Measurements from ENCODE around the gene SHLD1. TPM values are rescaled to one million over a fixed set of nuclear protein-coding genes. Genes with fewer than 3 reads are reported as not detected.

Gene SHLD1
- total RNA-seq, 4 donors from 2014 or later: 4.0 to 11.7 (median 4.7) TPM

DNA sequence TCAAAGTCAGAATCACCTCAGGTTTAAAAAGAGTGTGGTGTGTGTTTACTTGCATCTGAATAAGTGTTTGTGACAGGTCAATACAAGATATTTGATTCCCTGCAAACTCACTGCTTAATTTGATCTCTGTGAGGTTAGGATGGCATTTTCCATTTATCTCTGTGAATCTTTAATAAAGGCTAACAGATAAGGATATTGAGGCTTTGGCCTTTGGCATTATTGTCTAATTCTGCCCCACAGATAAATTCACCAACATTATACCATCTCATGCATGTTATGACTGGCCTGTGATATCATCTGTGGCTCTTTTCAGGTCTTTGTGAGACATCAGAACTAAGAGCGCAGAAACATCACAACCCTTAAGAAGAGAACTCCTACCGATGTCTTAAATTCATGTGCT lies 115.4 kb downstream of the SHLD1 start:
- Histone ChIP-seq H3K27me3 (no peaks in the 10 kb centered on the region), H3K9me3 (no peaks in the 10 kb centered on the region), H3K27ac (no peak overlapping the region), H3K36me3 (no peaks in the 10 kb centered on the region), H3K4me3 (replicated peaks in 1 of 3) (no peak overlapping the region), H3K4me1 (peaks cover 0 to 6% of the 10 kb centered on the region in 2 donors)
- TF ChIP-seq, protein P1, sequence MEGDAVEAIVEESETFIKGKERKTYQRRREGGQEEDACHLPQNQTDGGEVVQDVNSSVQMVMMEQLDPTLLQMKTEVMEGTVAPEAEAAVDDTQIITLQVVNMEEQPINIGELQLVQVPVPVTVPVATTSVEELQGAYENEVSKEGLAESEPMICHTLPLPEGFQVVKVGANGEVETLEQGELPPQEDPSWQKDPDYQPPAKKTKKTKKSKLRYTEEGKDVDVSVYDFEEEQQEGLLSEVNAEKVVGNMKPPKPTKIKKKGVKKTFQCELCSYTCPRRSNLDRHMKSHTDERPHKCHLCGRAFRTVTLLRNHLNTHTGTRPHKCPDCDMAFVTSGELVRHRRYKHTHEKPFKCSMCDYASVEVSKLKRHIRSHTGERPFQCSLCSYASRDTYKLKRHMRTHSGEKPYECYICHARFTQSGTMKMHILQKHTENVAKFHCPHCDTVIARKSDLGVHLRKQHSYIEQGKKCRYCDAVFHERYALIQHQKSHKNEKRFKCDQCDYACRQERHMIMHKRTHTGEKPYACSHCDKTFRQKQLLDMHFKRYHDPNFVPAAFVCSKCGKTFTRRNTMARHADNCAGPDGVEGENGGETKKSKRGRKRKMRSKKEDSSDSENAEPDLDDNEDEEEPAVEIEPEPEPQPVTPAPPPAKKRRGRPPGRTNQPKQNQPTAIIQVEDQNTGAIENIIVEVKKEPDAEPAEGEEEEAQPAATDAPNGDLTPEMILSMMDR (IDR thresholded peaks at IDR 0.05): no peak
- no peak for TF ChIP-seq POLR2A (IDR thresholded peaks at IDR 0.05)
- intact Hi-C loops (cut with DNase I): no loop called here
- WGBS, 2 donors: 97 to 99% methylated on average over 2 of the region's 2 CpGs
- no peak for DNase-seq

DNA sequence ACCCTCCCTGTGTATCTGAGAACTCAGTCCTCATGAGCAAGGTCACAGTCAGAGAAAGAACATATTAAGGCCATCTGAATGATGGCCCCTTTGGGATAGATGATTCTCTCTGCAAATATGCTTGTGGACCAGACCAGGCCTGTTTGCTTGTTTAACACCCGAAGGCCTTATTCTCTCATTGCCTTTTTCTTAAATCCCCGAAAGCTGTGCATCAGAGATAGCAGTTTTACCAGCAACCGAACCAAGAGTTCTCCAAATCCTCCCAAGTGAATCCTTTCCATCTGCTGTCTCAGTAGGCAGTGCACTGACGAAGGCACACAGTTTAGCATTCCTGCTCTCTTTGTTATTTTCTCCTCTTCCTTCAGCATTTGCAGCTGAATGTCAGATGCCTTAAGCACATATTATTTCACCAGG lies 120.4 kb downstream of the SHLD1 start:
- no peaks in the 10 kb centered on the region for H3K36me3 ChIP-seq
- no peak overlapping the region for H3K4me3 ChIP-seq (replicated peaks in 1 of 3)
- no peak for TF ChIP-seq POLR2A (IDR thresholded peaks at IDR 0.05)
- TF ChIP-seq, protein P1 (IDR thresholded peaks at IDR 0.05): no peak
- H3K9me3 ChIP-seq: no peaks in the 10 kb centered on the region
- no peaks in the 10 kb centered on the region for H3K4me1 ChIP-seq
- H3K27me3 ChIP-seq: no peaks in the 10 kb centered on the region
- H3K27ac ChIP-seq: no peak overlapping the region
- DNase-seq: no peak
- 56 to 66% methylated on average over 4 of the region's 4 CpGs for WGBS, 2 donors
- intact Hi-C loops (cut with DNase I): no loop called here

DNA sequence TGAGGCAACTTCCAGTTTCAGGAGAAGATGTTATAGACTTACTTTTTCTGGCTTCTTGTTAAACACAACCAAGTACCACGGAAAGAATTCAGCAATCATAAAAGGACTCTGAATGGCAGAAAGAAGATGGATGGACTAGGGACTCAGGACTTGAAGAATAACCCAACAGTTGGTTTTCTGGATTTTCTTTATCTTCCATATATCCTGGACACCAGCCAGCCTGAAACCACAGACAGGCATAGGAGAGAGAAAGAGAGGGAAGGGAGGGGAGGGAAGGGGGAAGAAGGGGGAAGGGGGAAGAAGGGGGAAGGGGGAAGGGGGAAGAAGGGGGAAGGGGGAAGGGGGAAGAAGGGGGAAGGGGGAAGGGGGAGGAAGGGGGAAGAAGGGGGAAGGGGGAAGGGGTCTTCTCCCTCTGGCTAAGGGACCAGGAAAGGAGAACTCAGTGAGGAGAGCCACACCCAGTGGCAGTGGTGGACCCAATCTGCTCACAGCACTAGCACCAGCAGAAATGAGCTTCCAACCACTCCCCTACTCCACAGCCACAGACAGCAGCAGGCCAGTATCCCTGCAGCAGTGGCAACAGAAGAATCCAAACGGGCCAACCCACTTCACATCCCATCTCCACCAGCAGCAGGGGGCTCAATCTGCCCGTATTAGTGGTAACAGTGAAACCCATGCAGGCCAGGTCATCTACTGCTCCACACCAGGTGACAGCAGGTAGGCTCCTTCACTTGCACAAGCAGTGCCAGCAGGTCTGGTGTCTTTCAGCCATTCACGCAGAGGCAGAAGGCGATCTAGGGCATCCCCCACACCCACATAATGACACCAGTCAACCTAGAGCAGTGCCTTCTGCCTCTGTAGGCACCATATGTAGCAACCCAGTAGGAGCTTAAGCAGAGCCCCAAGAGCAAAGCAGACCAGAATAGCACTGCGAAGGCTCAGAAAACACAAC lies 121.5 kb downstream of the SHLD1 start:
- Histone ChIP-seq H3K4me1 (no peaks in the 10 kb centered on the region), H3K4me3 (replicated peaks in 1 of 3) (no peak overlapping the region), H3K36me3 (no peaks in the 10 kb centered on the region), H3K9me3 (no peaks in the 10 kb centered on the region), H3K27me3 (no peaks in the 10 kb centered on the region), H3K27ac (no peak overlapping the region)
- 50 to 81% methylated on average over 4 of the region's 6 CpGs for WGBS, 2 donors
- intact Hi-C loops (cut with DNase I): no loop called here
- TF ChIP-seq, protein P1 (IDR thresholded peaks at IDR 0.05): no peak
- TF ChIP-seq POLR2A (IDR thresholded peaks at IDR 0.05): no peak
- DNase-seq: no peak

DNA sequence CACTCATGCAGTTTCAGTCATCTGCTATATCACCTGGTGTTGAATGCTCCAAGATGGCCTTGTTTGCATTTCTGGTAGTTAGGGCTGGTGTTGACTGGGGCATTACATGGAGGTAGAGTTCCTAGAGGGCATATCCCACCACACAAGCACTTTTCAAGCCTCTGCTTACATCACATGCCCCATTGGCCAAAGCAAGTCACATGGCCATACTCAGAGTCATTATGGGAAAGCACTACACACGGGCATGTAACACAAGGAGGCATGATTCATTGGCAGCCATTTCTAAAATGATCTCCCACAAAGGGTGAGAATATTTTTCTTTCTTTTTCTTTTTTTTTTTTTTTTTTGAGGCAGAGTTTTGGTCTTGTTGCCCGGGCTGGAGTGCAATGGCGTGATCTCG lies 126.9 kb downstream of the SHLD1 start:
- WGBS, 2 donors: 78 to 80% methylated on average over 4 of the region's 4 CpGs
- no peak for TF ChIP-seq POLR2A (IDR thresholded peaks at IDR 0.05)
- TF ChIP-seq, protein P1 (IDR thresholded peaks at IDR 0.05): no peak
- no peaks in the 10 kb centered on the region for H3K36me3 ChIP-seq
- H3K27ac ChIP-seq: no peak overlapping the region
- no peaks in the 10 kb centered on the region for H3K9me3 ChIP-seq
- no peaks in the 10 kb centered on the region for H3K4me1 ChIP-seq
- DNase-seq: no peak
- intact Hi-C loops (cut with DNase I): no loop called here
- H3K27me3 ChIP-seq: no peaks in the 10 kb centered on the region
- no peak overlapping the region for H3K4me3 ChIP-seq (replicated peaks in 1 of 3)

DNA sequence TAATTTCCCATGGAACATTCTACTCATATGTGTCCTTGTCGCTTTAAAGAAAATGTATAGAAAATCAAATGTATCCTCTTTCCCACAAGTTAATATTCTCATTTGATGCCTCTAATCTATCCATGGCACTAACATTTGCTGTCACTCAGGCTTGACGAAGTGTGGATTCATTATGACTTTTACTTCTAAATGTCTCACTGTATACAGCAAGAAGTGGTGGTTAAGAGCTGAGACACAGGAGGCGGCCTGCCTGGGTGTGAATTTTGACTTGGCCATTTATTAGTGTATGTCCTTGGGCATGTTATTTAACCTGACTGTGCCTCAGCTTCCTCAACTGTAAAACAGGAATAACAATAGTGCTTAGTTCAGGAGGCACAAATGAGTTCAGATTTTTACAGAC lies 130.1 kb downstream of the SHLD1 start:
- H3K36me3 ChIP-seq: no peaks in the 10 kb centered on the region
- 76 to 78% methylated on average over 3 of the region's 3 CpGs for WGBS, 2 donors
- TF ChIP-seq, protein P1 (IDR thresholded peaks at IDR 0.05): no peak
- TF ChIP-seq POLR2A (IDR thresholded peaks at IDR 0.05): no peak

More for the DNA sequence above, 130.1 kb downstream of the SHLD1 start:
- no peaks in the 10 kb centered on the region for H3K4me1 ChIP-seq
- intact Hi-C loops (cut with DNase I): no loop called here
- H3K27ac ChIP-seq: no peak overlapping the region
- H3K27me3 ChIP-seq: no peaks in the 10 kb centered on the region
- no peak for DNase-seq
- no peak overlapping the region for H3K4me3 ChIP-seq (replicated peaks in 1 of 3)
- H3K9me3 ChIP-seq: no peaks in the 10 kb centered on the region
